Fibroblast of villous mesenchyme (primary cell): ENCODE data around the gene RSPH3. TPM values are rescaled to one million over a fixed set of nuclear protein-coding genes. Genes with fewer than 3 reads are reported as not detected.
A peak's percentile ranks its signal among the peaks of the same experiment; 100 is the strongest.
"Not testable (repeated sequence)": the region's sequence is repeated elsewhere in the genome, so short reads cannot be mapped to it uniquely, and the experiment has no call there.

Experiments
- DNase-seq: peaks from one replicate; pipeline ENCODE4 v3.0.0-alpha.2; 2010; ENCODE audit warnings: low read depth
- H3K4me3 ChIP-seq: 2 replicates; pipeline ENCODE4 v1.5.1; 2011; ENCODE audit warnings: low read depth, mild to moderate bottlenecking, low read length
- total RNA-seq: library from RNA; depleted of rRNA; stranded (reverse); fragments of >200 nt; gene quantifications from 2 replicates; pipeline ENCODE4 v1.2.3, GENCODE V29; 2012
- TF ChIP-seq, protein P1 (sequence below): IDR thresholded peaks from 2 replicates; pipeline ENCODE4 v1.5.1; 2012; ENCODE audit warnings: low read depth, mild to moderate bottlenecking, low read length; ENCODE audit not compliant: insufficient read depth

Gene RSPH3
- total RNA-seq, 1 donor, result 6.0 TPM

DNA sequence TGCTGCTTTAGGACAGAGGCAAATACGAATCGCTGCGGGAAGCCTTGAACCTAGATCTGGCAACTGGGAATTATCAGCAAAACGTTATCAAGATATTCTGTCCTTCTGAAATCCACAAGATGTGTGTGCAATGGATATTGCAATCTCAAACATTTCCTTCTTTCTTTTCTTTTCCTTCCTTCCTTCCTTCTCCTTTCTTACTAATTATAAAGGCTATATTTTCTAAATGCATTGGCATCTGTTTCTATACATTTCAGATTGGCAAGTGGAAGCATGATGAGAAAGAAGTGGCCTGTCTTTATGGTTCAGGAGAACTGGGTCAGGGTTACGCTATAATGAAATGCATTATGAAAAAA lies 42.8 kb upstream of the RSPH3 start:
- no peak for DNase-seq
- H3K4me3 ChIP-seq, result no peak overlapping the region
- TF ChIP-seq, protein P1, sequence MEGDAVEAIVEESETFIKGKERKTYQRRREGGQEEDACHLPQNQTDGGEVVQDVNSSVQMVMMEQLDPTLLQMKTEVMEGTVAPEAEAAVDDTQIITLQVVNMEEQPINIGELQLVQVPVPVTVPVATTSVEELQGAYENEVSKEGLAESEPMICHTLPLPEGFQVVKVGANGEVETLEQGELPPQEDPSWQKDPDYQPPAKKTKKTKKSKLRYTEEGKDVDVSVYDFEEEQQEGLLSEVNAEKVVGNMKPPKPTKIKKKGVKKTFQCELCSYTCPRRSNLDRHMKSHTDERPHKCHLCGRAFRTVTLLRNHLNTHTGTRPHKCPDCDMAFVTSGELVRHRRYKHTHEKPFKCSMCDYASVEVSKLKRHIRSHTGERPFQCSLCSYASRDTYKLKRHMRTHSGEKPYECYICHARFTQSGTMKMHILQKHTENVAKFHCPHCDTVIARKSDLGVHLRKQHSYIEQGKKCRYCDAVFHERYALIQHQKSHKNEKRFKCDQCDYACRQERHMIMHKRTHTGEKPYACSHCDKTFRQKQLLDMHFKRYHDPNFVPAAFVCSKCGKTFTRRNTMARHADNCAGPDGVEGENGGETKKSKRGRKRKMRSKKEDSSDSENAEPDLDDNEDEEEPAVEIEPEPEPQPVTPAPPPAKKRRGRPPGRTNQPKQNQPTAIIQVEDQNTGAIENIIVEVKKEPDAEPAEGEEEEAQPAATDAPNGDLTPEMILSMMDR, result no peak

DNA sequence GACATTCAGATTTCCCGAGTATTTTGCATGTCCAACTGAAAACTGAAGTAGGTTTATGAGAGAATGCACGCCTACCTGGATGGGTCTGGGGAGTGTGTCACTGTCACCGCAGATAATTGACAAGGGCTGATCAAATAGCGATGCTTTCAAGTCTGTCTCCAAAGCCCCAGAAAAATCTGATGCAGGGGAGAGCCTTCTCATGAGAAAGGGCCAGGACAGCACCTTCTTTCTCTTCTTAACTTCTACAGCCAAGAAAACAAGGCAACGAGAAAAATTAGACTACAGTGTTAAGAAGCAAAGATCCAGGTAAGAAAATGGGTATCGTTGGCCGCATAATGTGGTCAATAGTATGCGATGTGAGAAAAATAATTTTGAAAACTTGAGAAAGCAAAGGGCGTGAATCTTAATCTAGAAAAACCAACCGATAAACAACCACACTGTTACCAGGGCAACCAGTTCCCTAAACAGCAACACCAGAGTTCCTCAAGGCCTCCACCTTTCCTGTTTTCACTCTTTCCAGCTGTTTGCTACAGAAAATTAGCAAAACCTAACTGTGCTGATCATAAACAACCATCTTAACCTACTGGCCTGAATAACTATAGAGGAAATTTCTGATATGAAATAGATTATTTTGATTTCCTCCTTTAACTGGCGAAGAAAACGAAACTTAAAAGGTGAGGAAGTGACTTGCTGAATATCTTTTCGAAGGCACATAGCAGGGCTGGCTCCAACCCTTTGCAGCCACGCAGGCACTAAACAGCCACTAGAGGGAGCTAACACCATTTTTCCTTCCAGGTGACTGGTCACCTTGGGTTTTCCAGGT lies 42.2 kb upstream of the RSPH3 start:
- TF ChIP-seq, protein P1, result peak; percentile 96
- DNase-seq, result peak; percentile 56
- H3K4me3 ChIP-seq, result peak overlapping the region; percentile 29

DNA sequence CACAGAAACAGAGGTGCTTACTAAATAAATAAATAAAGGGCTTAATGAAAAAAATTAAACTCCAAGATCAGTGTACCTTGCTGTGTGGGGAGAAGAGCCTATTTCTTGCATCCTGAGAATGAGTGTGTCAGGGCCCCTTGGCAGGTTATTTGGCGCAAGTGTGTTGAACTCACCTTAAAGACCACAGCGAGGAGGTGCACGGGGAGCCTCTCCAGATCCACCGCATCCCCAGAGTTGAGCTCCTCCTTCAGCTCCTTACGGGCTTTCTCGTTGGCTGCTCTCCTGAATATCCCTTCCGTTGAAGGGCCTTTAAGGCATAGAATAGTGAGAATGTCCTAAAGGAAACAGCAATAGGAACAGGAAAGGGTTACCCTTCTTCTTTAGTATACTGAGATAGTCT lies 41.2 kb upstream of the RSPH3 start:
- no peak for DNase-seq
- no peak overlapping the region for H3K4me3 ChIP-seq
- TF ChIP-seq, protein P1, result no peak

DNA sequence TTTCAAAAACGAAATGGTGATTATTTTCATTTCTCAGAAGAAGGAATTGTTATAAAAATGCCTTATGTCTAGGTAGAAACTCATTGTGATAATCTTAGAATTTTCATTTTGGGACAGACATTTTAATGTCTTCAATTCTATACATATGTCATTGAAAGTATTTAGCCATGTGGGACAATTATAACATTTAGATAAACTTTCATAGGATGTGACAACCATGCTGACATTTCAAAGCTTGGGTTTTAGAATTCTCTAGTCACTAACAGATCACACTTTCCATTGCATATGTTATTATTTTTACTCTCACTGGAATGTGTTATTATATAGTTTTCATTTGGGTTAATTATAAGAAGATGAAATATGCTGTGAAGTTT lies 39.9 kb upstream of the RSPH3 start:
- TF ChIP-seq, protein P1, result no peak
- H3K4me3 ChIP-seq, result no peak overlapping the region
- DNase-seq, result no peak

DNA sequence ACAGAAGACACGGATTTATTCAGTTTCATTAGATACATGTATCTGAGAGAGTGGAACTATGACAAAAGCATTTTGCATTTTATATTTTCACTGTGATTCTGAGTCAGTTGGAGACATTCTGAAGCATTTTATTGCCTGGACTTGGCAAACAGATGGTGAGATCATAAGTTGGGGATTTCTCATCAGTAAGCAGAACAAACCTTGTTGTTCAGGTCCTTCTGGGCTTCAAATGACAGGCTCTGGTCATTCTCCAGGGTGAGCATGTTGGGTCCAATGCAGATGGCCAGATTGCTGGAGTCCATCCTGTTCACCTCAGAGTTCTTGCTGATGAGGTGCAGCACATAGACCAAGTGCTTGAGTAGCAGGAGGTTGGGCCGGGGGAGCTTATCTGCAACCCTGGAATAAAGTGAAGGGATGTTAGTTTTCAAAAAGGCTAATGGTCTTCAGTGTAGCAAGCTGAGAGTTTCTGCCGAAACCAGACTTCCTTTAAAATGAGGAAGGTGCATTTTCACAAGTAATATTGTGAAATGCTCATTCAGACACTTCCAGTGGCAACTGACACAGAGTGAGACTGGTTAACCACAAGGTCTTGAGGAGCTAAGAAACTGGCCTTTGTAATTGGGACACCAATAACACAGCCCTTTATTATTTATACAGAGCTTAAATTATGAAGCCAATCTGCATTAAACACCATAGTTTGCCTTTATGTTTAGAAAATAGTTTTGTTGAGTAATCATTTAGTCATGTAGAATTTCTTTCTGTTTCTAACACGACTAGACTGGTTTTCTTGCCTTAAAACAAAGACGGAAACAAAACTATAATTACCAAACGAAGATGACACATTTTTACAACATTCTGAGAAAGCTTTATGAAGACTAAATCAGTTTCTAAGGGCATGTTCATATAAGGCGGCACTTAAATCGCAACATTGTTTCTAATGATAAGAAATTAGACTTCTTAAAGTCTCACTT lies 39.2 kb upstream of the RSPH3 start:
- H3K4me3 ChIP-seq, result no peak overlapping the region
- DNase-seq, result peak; percentile 65
- TF ChIP-seq, protein P1, result no peak

DNA sequence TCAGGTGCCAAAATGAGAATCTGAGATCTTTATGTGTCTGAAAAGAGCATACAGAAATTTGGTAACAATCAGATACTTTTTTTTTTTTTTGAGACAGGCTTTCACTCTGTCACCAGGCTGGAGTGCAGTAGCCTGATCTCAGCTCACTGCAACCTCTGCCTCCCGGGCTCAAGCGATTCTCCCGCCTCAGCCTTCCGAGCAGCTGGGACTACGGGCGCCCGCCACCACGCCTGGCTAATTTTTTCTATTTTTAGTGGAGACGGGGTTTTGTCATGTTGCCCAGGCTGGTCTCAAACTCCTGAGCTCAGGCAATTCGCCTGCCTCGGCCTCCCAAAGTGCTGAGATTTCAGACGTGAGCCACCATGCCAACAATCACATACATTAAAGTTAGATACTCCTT lies 38.3 kb upstream of the RSPH3 start:
- not testable (repeated sequence) for H3K4me3 ChIP-seq, DNase-seq

DNA sequence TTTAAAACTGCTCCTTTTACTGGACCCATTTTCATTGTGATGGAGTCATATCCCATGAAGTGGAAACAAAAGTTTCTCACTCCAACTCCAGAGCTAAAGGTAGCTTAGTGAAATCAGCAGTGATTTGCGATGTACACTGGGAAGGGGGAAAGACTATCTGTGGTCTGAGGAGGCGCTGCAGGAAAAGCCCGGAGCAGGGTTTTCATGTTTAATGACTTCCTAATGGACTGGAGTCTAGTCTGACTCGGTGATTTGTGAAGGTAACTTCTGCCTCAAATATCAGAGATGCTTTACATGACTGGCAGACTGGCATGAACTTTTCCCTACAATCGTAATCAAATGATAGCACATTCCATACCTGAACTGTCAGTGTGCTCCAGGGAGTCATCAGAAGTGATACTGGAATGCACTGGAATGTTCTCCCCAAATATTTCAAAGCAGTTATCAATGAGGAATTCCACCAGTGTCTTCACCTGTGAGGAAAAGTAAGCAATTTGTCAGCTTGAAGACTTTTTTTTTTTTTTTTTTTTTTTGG lies 37.8 kb upstream of the RSPH3 start:
- TF ChIP-seq, protein P1, result no peak
- no peak for DNase-seq
- no peak overlapping the region for H3K4me3 ChIP-seq
